HCT116 (cell line): ENCODE results near the gene DERA. TPM values are rescaled to one million over a fixed set of nuclear protein-coding genes. Genes with fewer than 3 reads are reported as not detected.

Experiments used
- ATAC-seq: fragments of 200-7000 bp; cut with Tn5 transposase; 2 replicates; pipeline ENCODE4 v1.9.1; 2020; ENCODE audit warnings: mild to moderate bottlenecking, moderate library complexity
- BruUV-seq: library from RNA; stranded (reverse); fragments of 400-500 nt; replicated peaks from 2 replicates; lab custom pipeline; 2021; lab: Mats Ljungman, UMichigan
- CTCF ChIA-PET: fragments of 300-600 bp; sonication (Branson Sonifier 250); formaldehyde crosslinking; loops from one replicate; lab custom pipeline; 2021; ENCODE audit warnings: antibody characterized with exemption; lab: Charles Lee
- POLR2A ChIA-PET: fragments of 300-600, 350-600 bp; sonication (Branson Sonifier 250); formaldehyde crosslinking; loops from one replicate; lab custom pipeline; 2021; ENCODE audit warnings: antibody characterized with exemption; lab: Charles Lee
- RAD21 ChIA-PET, 2 experiments: fragments of 300-600 bp; sonication (Branson Sonifier 250); formaldehyde crosslinking; loops; one replicate each; lab custom pipeline; 2023; ENCODE audit warnings: low total read pairs in 2 of 2; ENCODE audit not compliant: uncharacterized antibody in 2 of 2, unreplicated experiment in 2 of 2, low non-redundant PET in 1 of 2; lab: Charles Lee
- DNase-seq: peaks from one replicate; pipeline ENCODE4 v3.0.0-alpha.2; 2010; ENCODE audit warnings: low read depth, low spot score
- H2AFZ ChIP-seq: fragments of 200-600 bp; shearing (Covaris generic), sonication (generic); 2 replicates; pipeline ENCODE4 v1.6.1; 2017; ENCODE audit warnings: low read depth, mixed run types, mixed read lengths, antibody characterized with exemption, low read length; ENCODE audit not compliant: poor library complexity, severe bottlenecking
- H3K27ac ChIP-seq: 2 replicates; pipeline ENCODE4 v1.5.1; 2012; ENCODE audit warnings: low read depth, low read length
- H3K27me3 ChIP-seq: fragments of 200-600 bp; sonication (generic); 2 replicates; pipeline ENCODE4 v1.6.1; 2016; ENCODE audit warnings: mixed run types, low read length, mixed read lengths; ENCODE audit not compliant: insufficient read depth
- H3K36me3 ChIP-seq, 2 experiments: fragments of 200-500 bp in 1 of 2; fragments of 200-600 bp in 1 of 2; sonication (Bioruptor generic) in 1 of 2; sonication (generic) in 1 of 2; 2 replicates each; pipeline versions ENCODE4 v1.5.1 to v1.6.1; 2014 to 2016; ENCODE audit warnings: low read length in 2 of 2, inconsistent platforms in 1 of 2, mixed read lengths in 1 of 2, mixed run types in 1 of 2; ENCODE audit not compliant: insufficient read depth in 2 of 2, control insufficient read depth in 1 of 2
- H3K4me1 ChIP-seq, 2 experiments: fragments of 200-600 bp in 1 of 2; sonication (generic) in 1 of 2; 2 replicates each; pipeline versions ENCODE4 v1.5.1 to v1.6.1; 2012 to 2017; ENCODE audit warnings: low read length in 2 of 2, inconsistent platforms in 1 of 2, mild to moderate bottlenecking in 1 of 2, mixed read lengths in 1 of 2, mixed run types in 1 of 2, moderate library complexity in 1 of 2; ENCODE audit not compliant: insufficient read depth in 2 of 2, control insufficient read depth in 1 of 2
- H3K4me2 ChIP-seq: fragments of 200-600 bp; sonication (generic); 2 replicates; pipeline ENCODE4 v1.6.1; 2017; ENCODE audit warnings: mixed run types, low read length, mixed read lengths
- H3K4me3 ChIP-seq, 2 experiments: fragments of 200-600 bp in 1 of 2; sonication (generic) in 1 of 2; replicated peaks in 1 of 2; 2 replicates each; pipeline ENCODE4 v1.5.1; 2011 to 2016; ENCODE audit warnings: low read length in 2 of 2, control low read depth in 1 of 2, low read depth in 1 of 2, mild to moderate bottlenecking in 1 of 2, mixed read lengths in 1 of 2, mixed run types in 1 of 2
- H3K79me2 ChIP-seq: fragments of 200-600 bp; sonication (generic); 2 replicates; pipeline ENCODE4 v1.6.1; 2017; ENCODE audit warnings: mild to moderate bottlenecking, mixed run types, low read length, moderate library complexity, mixed read lengths; ENCODE audit not compliant: insufficient read depth
- H3K9ac ChIP-seq: fragments of 200-600 bp; sonication (generic); 2 replicates; pipeline ENCODE4 v1.6.1; 2016; ENCODE audit warnings: low read length, mixed read lengths
- H3K9me2 ChIP-seq: fragments of 200-600 bp; sonication (generic), shearing (Covaris generic); 2 replicates; pipeline ENCODE4 v1.6.1; 2017; ENCODE audit warnings: mixed run types, mild to moderate bottlenecking, moderate library complexity; ENCODE audit not compliant: insufficient read depth
- H3K9me3 ChIP-seq, 2 experiments: fragments of 200-500 bp in 1 of 2; fragments of 200-600 bp in 1 of 2; sonication (Bioruptor generic) in 1 of 2; sonication (generic) in 1 of 2; 2 replicates each; pipeline ENCODE4 v1.6.1; 2014 to 2017; ENCODE audit warnings: low read length in 2 of 2, mixed read lengths in 2 of 2, inconsistent platforms in 1 of 2, low read depth in 1 of 2, mild to moderate bottlenecking in 1 of 2, mixed run types in 1 of 2, moderate library complexity in 1 of 2; ENCODE audit not compliant: control insufficient read depth in 1 of 2, insufficient read depth in 1 of 2
- H4K20me1 ChIP-seq: fragments of 200-600 bp; sonication (generic), shearing (Covaris generic); 2 replicates; pipeline ENCODE4 v1.6.1; 2017; ENCODE audit warnings: mixed run types, mild to moderate bottlenecking, moderate library complexity; ENCODE audit not compliant: insufficient read depth
- CBX3 ChIP-seq: IDR thresholded peaks from 2 replicates; pipeline ENCODE4 v1.6.1; 2012; ENCODE audit warnings: low read depth
- EGR1 ChIP-seq: IDR thresholded peaks from 2 replicates; pipeline ENCODE4 v1.6.1; 2012; ENCODE audit warnings: low read depth
- FOSL1 ChIP-seq: IDR thresholded peaks from 2 replicates; pipeline ENCODE4 v1.6.1; 2012; ENCODE audit warnings: low read depth
- ZBTB33 ChIP-seq: IDR thresholded peaks from 2 replicates; pipeline ENCODE4 v1.6.1; 2011; ENCODE audit warnings: mild to moderate bottlenecking, low read length, moderate library complexity; ENCODE audit not compliant: insufficient replicate concordance; ENCODE audit errors: extremely low read depth
- intact Hi-C: fragments of 100-400 bp; cut with micrococcal nuclease; formaldehyde crosslinking; loops from 2 replicates; pipeline ENCODE4 v1.10.0; 2022
- total RNA-seq: library from RNA; stranded (reverse); gene quantifications from one replicate; pipeline ENCODE4 v1.2.1, GENCODE V29; 2021; ENCODE audit not compliant: unreplicated experiment

Gene DERA
- total RNA-seq, 1 experiment from 2014 or later = 32.6 TPM

- ATAC-seq = no peak
These were observed 175.8 kb downstream of the DERA start for GRCh38 chr12:16086942-16087341.

More at GRCh38 chr12:16086942-16087341, 175.8 kb downstream of the DERA start:
- no peaks in the 10 kb centered on the region for H3K9me2 ChIP-seq
- TF ChIP-seq CBX3 = no peak
- TF ChIP-seq EGR1 = no peak
- no peak for TF ChIP-seq ZBTB33
- TF ChIP-seq FOSL1 = no peak
- BruUV-seq = no TSS peak
- no peaks in the 10 kb centered on the region for H3K79me2 ChIP-seq
- H2AFZ ChIP-seq = no peak overlapping the region
- H3K4me1 ChIP-seq = no peaks in the 10 kb centered on the region
- H3K9ac ChIP-seq = no peak overlapping the region
- ChIA-PET CTCF (interaction anchor here (0.9 kb wide), 1 partner anchor 10 kb away, joined by 4 read pairs; no protein-coding TSS in a partner anchor), POLR2A (no interaction called here), RAD21 (no interaction called here)
- H3K27ac ChIP-seq = no peak overlapping the region
- H3K4me2 ChIP-seq = no peak overlapping the region
- DNase-seq = no peak
- no peaks in the 10 kb centered on the region for H3K9me3 ChIP-seq
- no peaks in the 10 kb centered on the region for H3K36me3 ChIP-seq
- H3K27me3 ChIP-seq = no peaks in the 10 kb centered on the region
- intact Hi-C loops = no loop called here
- H3K4me3 ChIP-seq = no peak overlapping the region
- no peaks in the 10 kb centered on the region for H4K20me1 ChIP-seq

Other genes starting within 250 kb of the DERA start
- 49.9 TPM for gene EPS8, start 121.9 kb upstream of the DERA start, total RNA-seq
- gene STRAP, start 28.9 kb upstream of the DERA start, total RNA-seq = 156 TPM